ENCODE measurements around the gene ITGAV.

DNA sequence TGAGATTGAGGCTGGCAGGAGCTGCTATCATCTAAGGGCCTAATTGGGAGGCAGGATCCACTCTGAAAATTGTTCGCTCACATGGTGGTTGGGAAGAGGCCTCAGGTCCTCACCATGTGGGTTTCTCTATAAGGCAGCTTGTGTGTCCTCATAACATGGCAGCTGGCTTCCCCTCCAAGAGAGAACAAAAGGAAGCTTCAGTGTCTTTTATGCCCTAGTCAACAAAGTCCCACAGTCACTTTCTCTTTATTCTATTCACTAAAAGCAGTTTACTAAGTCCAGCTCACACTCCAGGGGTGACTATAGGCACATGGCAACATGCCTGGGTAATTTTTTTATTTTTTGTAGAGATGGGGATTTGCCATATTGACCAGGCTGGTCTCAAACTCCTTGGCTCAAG lies 5.8 kb upstream of the ITGAV start:
- TF ChIP-seq, protein P1, sequence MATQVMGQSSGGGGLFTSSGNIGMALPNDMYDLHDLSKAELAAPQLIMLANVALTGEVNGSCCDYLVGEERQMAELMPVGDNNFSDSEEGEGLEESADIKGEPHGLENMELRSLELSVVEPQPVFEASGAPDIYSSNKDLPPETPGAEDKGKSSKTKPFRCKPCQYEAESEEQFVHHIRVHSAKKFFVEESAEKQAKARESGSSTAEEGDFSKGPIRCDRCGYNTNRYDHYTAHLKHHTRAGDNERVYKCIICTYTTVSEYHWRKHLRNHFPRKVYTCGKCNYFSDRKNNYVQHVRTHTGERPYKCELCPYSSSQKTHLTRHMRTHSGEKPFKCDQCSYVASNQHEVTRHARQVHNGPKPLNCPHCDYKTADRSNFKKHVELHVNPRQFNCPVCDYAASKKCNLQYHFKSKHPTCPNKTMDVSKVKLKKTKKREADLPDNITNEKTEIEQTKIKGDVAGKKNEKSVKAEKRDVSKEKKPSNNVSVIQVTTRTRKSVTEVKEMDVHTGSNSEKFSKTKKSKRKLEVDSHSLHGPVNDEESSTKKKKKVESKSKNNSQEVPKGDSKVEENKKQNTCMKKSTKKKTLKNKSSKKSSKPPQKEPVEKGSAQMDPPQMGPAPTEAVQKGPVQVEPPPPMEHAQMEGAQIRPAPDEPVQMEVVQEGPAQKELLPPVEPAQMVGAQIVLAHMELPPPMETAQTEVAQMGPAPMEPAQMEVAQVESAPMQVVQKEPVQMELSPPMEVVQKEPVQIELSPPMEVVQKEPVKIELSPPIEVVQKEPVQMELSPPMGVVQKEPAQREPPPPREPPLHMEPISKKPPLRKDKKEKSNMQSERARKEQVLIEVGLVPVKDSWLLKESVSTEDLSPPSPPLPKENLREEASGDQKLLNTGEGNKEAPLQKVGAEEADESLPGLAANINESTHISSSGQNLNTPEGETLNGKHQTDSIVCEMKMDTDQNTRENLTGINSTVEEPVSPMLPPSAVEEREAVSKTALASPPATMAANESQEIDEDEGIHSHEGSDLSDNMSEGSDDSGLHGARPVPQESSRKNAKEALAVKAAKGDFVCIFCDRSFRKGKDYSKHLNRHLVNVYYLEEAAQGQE (IDR thresholded peaks at IDR 0.05; ENCODE audit: low read depth) = no peak
- TF ChIP-seq CEBPB (IDR thresholded peaks at IDR 0.05) (no peak), FOXM1 (IDR thresholded peaks at IDR 0.05; ENCODE audit: borderline replicate concordance, low read depth) (no peak), YY1 (IDR thresholded peaks at IDR 0.05; ENCODE audit: low read depth) (no peak), CREB1 (IDR thresholded peaks at IDR 0.05; ENCODE audit: low read depth) (no peak), MAX (IDR thresholded peaks at IDR 0.05) (no peak), TEAD4 (IDR thresholded peaks at IDR 0.05) (no peak), RAD21 (IDR thresholded peaks at IDR 0.05; ENCODE audit: low read depth) (no peak), EP300 (IDR thresholded peaks at IDR 0.05; ENCODE audit: borderline replicate concordance) (no peak), TAF1 (IDR thresholded peaks at IDR 0.05; ENCODE audit: low read depth) (no peak), TCF12 (IDR thresholded peaks at IDR 0.05; ENCODE audit: low read depth) (no peak)

Data from Ishikawa (cell line).